GM21367 (cell line): ENCODE results near the gene RIN1.
"Not testable (repeated sequence)": the region's sequence is repeated elsewhere in the genome, so short reads cannot be mapped to it uniquely, and the experiment has no call there.

Source experiments
- ATAC-seq: cut with Tn5 transposase; IDR thresholded peaks from one replicate; pipeline ENCODE4 v1.9.1; 2021; ENCODE audit not compliant: unreplicated experiment

The RIN1 gene

GRCh38 chr11:66360406-66361073, 24.3 kb upstream of the RIN1 start:
- ATAC-seq = no peak

GRCh38 chr11:66359662-66360087, 23.4 kb upstream of the RIN1 start:
- no peak for ATAC-seq

GRCh38 chr11:66350560-66351235, 14.5 kb upstream of the RIN1 start:
- not testable (repeated sequence) for ATAC-seq

- ATAC-seq = no peak
Observed at GRCh38 chr11:66349084-66349386, 12.8 kb upstream of the RIN1 start.

GRCh38 chr11:66347425-66348276, 11.4 kb upstream of the RIN1 start, which contains the start of gene B4GAT1:
B4GAT1 (minus strand) TSS chr11:66347629; CDS start chr11:66347545, 84 bp downstream.
- ATAC-seq = no peak

- ATAC-seq = no peak
Observed at GRCh38 chr11:66346476-66347424, 10.5 kb upstream of the RIN1 start.

GRCh38 chr11:66345316-66345649, 9.0 kb upstream of the RIN1 start:
- ATAC-seq = no peak

GRCh38 chr11:66344550-66345315, 8.5 kb upstream of the RIN1 start, which contains the start of gene BRMS1:
BRMS1 (minus strand) TSS chr11:66345104; CDS start chr11:66342234, 2,870 bp downstream.
- ATAC-seq = peak; percentile 56

- no peak for ATAC-seq
Observed at GRCh38 chr11:66343176-66343575, 6.9 kb upstream of the RIN1 start.

- no peak for ATAC-seq
Observed at GRCh38 chr11:66341502-66342126, 5.4 kb upstream of the RIN1 start.

- no peak for ATAC-seq
Observed at GRCh38 chr11:66340596-66341501, 4.6 kb upstream of the RIN1 start.

GRCh38 chr11:66339686-66340483, 3.7 kb upstream of the RIN1 start:
- no peak for ATAC-seq

- ATAC-seq = no peak
Observed at GRCh38 chr11:66339162-66339675, 3.0 kb upstream of the RIN1 start.

- ATAC-seq = no peak
Observed at GRCh38 chr11:66338276-66339161, 2.3 kb upstream of the RIN1 start.

- no peak for ATAC-seq
Observed at GRCh38 chr11:66337103-66337899, 1.1 kb upstream of the RIN1 start.
